ENCODE results near the gene PCSK5. TPM values are rescaled to one million over a fixed set of nuclear protein-coding genes. Genes with fewer than 3 reads are reported as not detected.

The PCSK5 gene
- total and polyA plus RNA-seq, 2 of the 8 experiments (the other 6 are each of a cell fraction or from before 2014, with no cell fraction given) = 5.5 to 10.7 TPM

- TF ChIP-seq GABPA (IDR thresholded peaks at IDR 0.05; ENCODE audit: borderline replicate concordance, insufficient read depth, low read length) (no peak), POLR2A (IDR thresholded peaks at IDR 0.05; ENCODE audit: control extremely low read depth in 1 of 2, low read depth in 2 of 2, low read length in 2 of 2) (peak in 1 of 2 experiments; percentile 88; a peak in 2 of 3 replicates), RAD21 (IDR thresholded peaks at IDR 0.05 in 1 of 2, conservative IDR thresholded peaks at IDR 0.05 in 1 of 2; ENCODE audit: low read depth in 2 of 2, low read length in 2 of 2) (peak; percentile 26 to 28; a peak in 3 of 4 replicates), TEAD4 (IDR thresholded peaks at IDR 0.05; ENCODE audit: low read depth, low read length) (0 out of 2 replicates have a peak, but pooled peaks have one; percentile 15), TAF1 (IDR thresholded peaks at IDR 0.05; ENCODE audit: low read depth, low read length) (peak; percentile 91), YY1 (IDR thresholded peaks at IDR 0.05; ENCODE audit: low read depth, low read length) (peak; percentile 61; the same call in 1 of the 2 replicates), CTBP2 (IDR thresholded peaks at IDR 0.05; ENCODE audit: borderline replicate concordance, insufficient read depth, insufficient read length, low read length) (peak; percentile 73), EGR1 (IDR thresholded peaks at IDR 0.05; ENCODE audit: borderline replicate concordance, low read depth, low read length) (peak; percentile 89), NANOG (IDR thresholded peaks at IDR 0.05; ENCODE audit: insufficient read depth, low read depth, low read length, poor library complexity, severe bottlenecking) (peak; percentile 57)
Measured at GRCh38 chr9:75890472-75891276, at the start of gene PCSK5 (continued).
